Measurements from ENCODE around the gene STX10. TPM values are rescaled to one million over a fixed set of nuclear protein-coding genes. Genes with fewer than 3 reads are reported as not detected.

STX10 gene
- total RNA-seq, 1 experiment from 2014 or later = 43.6 TPM

DNA sequence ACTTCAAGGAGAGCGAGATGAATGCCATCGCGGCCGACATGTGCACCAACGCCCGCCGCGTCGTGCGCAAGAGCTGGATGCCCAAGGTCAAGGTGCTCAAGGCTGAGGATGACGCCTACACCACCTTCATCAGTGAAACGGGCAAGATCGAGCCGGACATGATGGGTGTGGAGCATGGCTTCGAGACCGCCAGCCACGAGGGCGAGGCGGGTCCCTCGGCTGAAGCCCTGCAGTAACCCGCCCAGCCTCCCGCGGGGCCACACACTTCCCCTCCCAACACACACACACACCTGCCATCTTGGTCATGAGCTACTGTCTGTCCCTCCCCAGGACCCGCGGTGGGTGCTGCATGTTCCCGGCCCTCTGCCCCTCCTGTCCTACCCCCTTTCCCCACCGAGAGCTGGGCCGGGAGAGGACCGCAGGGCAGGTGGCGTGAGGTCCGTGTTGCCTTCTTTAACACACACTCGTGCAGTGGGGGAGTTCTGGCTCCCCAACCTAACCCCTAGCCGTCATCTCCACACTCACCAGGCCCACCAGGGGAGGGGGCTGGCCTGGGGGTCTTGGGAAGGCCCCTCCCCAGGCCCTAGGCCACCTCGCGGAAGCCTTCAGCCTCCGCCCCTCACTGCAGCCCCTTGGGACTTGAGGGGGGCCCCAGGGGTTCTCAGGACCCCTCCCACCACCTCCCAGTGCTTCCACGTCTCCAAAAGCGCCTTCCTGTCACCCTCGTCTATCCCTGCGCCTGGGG, 11.8 kb downstream of the STX10 start:
- TSS peak; percentile 51 for BruUV-seq (replicated peaks)
- Histone ChIP-seq H3K27ac (ENCODE audit: low read length) (no peak overlapping the region), H3K27me3 (ENCODE audit: control insufficient read depth, insufficient read depth, low read length) (no peaks in the 10 kb centered on the region), H3K9me3 (ENCODE audit: control insufficient read depth, insufficient read depth, low read depth, low read length) (no peaks in the 10 kb centered on the region), H3K4me3 (ENCODE audit: low read depth in 2 of 2, low read length in 2 of 2) (no peak overlapping the region), H3K4me1 (ENCODE audit: control insufficient read depth, insufficient read depth, low read length) (no peaks in the 10 kb centered on the region), H3K36me3 (ENCODE audit: control insufficient read depth, insufficient read depth, low read length) (no peaks in the 10 kb centered on the region; the same call in 1 of the 2 replicates)
- CTCF ChIA-PET = no interaction called here
- in situ Hi-C loops (cut with HindIII; ENCODE audit: low pct_unique_long_range_greater_than_20kb, low sequenced_read_pairs) (no loop called here), intact Hi-C loops (cut with micrococcal nuclease; ENCODE audit: unreplicated experiment) (no loop called here)
- TF ChIP-seq, protein P1, sequence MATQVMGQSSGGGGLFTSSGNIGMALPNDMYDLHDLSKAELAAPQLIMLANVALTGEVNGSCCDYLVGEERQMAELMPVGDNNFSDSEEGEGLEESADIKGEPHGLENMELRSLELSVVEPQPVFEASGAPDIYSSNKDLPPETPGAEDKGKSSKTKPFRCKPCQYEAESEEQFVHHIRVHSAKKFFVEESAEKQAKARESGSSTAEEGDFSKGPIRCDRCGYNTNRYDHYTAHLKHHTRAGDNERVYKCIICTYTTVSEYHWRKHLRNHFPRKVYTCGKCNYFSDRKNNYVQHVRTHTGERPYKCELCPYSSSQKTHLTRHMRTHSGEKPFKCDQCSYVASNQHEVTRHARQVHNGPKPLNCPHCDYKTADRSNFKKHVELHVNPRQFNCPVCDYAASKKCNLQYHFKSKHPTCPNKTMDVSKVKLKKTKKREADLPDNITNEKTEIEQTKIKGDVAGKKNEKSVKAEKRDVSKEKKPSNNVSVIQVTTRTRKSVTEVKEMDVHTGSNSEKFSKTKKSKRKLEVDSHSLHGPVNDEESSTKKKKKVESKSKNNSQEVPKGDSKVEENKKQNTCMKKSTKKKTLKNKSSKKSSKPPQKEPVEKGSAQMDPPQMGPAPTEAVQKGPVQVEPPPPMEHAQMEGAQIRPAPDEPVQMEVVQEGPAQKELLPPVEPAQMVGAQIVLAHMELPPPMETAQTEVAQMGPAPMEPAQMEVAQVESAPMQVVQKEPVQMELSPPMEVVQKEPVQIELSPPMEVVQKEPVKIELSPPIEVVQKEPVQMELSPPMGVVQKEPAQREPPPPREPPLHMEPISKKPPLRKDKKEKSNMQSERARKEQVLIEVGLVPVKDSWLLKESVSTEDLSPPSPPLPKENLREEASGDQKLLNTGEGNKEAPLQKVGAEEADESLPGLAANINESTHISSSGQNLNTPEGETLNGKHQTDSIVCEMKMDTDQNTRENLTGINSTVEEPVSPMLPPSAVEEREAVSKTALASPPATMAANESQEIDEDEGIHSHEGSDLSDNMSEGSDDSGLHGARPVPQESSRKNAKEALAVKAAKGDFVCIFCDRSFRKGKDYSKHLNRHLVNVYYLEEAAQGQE (IDR thresholded peaks at IDR 0.05; ENCODE audit: insufficient read depth in 1 of 2, low read depth in 2 of 2, low read length in 1 of 2) = no peak
- TF ChIP-seq, protein P2, sequence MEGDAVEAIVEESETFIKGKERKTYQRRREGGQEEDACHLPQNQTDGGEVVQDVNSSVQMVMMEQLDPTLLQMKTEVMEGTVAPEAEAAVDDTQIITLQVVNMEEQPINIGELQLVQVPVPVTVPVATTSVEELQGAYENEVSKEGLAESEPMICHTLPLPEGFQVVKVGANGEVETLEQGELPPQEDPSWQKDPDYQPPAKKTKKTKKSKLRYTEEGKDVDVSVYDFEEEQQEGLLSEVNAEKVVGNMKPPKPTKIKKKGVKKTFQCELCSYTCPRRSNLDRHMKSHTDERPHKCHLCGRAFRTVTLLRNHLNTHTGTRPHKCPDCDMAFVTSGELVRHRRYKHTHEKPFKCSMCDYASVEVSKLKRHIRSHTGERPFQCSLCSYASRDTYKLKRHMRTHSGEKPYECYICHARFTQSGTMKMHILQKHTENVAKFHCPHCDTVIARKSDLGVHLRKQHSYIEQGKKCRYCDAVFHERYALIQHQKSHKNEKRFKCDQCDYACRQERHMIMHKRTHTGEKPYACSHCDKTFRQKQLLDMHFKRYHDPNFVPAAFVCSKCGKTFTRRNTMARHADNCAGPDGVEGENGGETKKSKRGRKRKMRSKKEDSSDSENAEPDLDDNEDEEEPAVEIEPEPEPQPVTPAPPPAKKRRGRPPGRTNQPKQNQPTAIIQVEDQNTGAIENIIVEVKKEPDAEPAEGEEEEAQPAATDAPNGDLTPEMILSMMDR (IDR thresholded peaks at IDR 0.05) = no peak
- TF ChIP-seq TCF7L2 (IDR thresholded peaks at IDR 0.05; ENCODE audit: low read depth, low read length) (no peak), SIN3A (IDR thresholded peaks at IDR 0.05; ENCODE audit: borderline replicate concordance, insufficient read depth, low read depth, low read length) (no peak), POLR2AphosphoS5 (IDR thresholded peaks at IDR 0.05; ENCODE audit: low read depth, low read length) (no peak)
- ATAC-seq (no peak), DNase-seq (ENCODE audit: low read depth, low spot score) (no peak)
- POLR2A ChIA-PET = no interaction called here

DNA sequence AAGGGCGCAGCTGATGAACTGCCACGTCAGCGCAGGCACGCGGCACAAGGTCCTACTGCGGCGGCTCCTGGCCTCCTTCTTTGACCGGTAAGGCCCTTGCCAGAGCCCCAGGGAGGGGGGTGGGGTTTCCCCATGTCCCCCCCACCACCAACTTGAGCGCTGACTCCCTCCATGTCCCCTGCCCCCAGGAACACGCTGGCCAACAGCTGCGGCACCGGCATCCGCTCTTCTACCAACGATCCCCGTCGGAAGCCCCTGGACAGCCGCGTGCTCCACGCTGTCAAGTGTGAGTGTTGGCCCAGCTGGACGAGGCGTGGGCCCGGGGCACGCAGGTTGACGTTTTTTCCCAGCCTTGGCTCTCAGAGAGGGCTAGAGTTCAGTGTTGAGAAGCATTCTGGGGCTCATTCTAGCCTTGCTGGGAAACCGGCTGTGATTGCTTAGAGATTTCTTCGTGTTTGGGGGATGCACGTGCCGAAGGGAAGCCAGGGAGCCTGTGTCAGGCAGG, 12.8 kb downstream of the STX10 start:
- in situ Hi-C loops (cut with HindIII; ENCODE audit: low pct_unique_long_range_greater_than_20kb, low sequenced_read_pairs) (no loop called here), intact Hi-C loops (cut with micrococcal nuclease; ENCODE audit: unreplicated experiment) (no loop called here)
- Histone ChIP-seq H3K27ac (ENCODE audit: low read length) (no peak overlapping the region), H3K4me1 (ENCODE audit: control insufficient read depth, insufficient read depth, low read length) (no peaks in the 10 kb centered on the region), H3K27me3 (ENCODE audit: control insufficient read depth, insufficient read depth, low read length) (no peaks in the 10 kb centered on the region), H3K9me3 (ENCODE audit: control insufficient read depth, insufficient read depth, low read depth, low read length) (no peaks in the 10 kb centered on the region), H3K4me3 (ENCODE audit: low read depth in 2 of 2, low read length in 2 of 2) (no peak overlapping the region), H3K36me3 (ENCODE audit: control insufficient read depth, insufficient read depth, low read length) (no peaks in the 10 kb centered on the region; the same call in 1 of the 2 replicates)
- POLR2A ChIA-PET = no interaction called here
- BruUV-seq (replicated peaks) = no TSS peak
- no peak for ATAC-seq
- CTCF ChIA-PET = no interaction called here
- DNase-seq (ENCODE audit: low read depth, low spot score) = no peak
- TF ChIP-seq POLR2AphosphoS5 (IDR thresholded peaks at IDR 0.05; ENCODE audit: low read depth, low read length) (no peak), SIN3A (IDR thresholded peaks at IDR 0.05; ENCODE audit: borderline replicate concordance, insufficient read depth, low read depth, low read length) (no peak), TCF7L2 (IDR thresholded peaks at IDR 0.05; ENCODE audit: low read depth, low read length) (no peak)
- TF ChIP-seq, protein P1 (IDR thresholded peaks at IDR 0.05; ENCODE audit: insufficient read depth in 1 of 2, low read depth in 2 of 2, low read length in 1 of 2) = no peak
- TF ChIP-seq, protein P2 (IDR thresholded peaks at IDR 0.05) = no peak

Measured in Panc1 (cell line).